Stimulated activated naive B cell treated with anti-CD40 and anti-IgM and Interleukin-4, amounts not matched to agents 10 μg/mL and 1 μg/mL and 100 μg/mL, for 72 hours (primary cell): ENCODE results near the gene TRAPPC12.

ENCODE experiments used
- ATAC-seq, 2 donors: fragments of 150-1000 bp; cut with Tn5 transposase; replicated peaks; 2 replicates each; pipeline ENCODE4 v1.10.0; 2021; ENCODE audit warnings: moderate library complexity in 1 of 2
- DNase-seq: peaks from one replicate; pipeline ENCODE4 v3.0.0; 2021
- H3K27ac Mint-ChIP-seq: one replicate; pipeline ENCODE4 v1.8.0; 2022; ENCODE audit warnings: mild to moderate bottlenecking, mixed read lengths
- H3K27me3 Mint-ChIP-seq, 2 donors: one replicate each; pipeline ENCODE4 v1.8.0; 2022; ENCODE audit warnings: mixed read lengths in 2 of 2
- H3K36me3 Mint-ChIP-seq, 2 donors: one replicate each; pipeline ENCODE4 v1.8.0; 2022; ENCODE audit warnings: mixed read lengths in 2 of 2, mild to moderate bottlenecking in 1 of 2
- H3K4me1 Mint-ChIP-seq, 2 donors: one replicate each; pipeline ENCODE4 v1.8.0; 2022; ENCODE audit warnings: mixed read lengths in 2 of 2, mild to moderate bottlenecking in 1 of 2
- H3K4me3 Mint-ChIP-seq, 2 donors: one replicate each; pipeline ENCODE4 v1.8.0; 2022; ENCODE audit warnings: mild to moderate bottlenecking in 2 of 2, mixed read lengths in 2 of 2, moderate library complexity in 1 of 2
- H3K9me3 Mint-ChIP-seq, 2 donors: one replicate each; pipeline ENCODE4 v1.8.0; 2022; ENCODE audit warnings: mixed read lengths in 2 of 2, mild to moderate bottlenecking in 1 of 2

The TRAPPC12 gene

GRCh38 chr2:3379647-3380534, at the start of gene TRAPPC12:
Gene TRAPPC12 (plus strand): TSS chr2:3379694. CDS start chr2:3387624, 7,930 bp downstream.
- Mint-ChIP-seq H3K27me3 (no peaks in the 10 kb centered on the region), H3K9me3 (no peaks in the 10 kb centered on the region), H3K4me1 (peaks cover 18 to 43% of the 10 kb centered on the region in 2 donors), H3K27ac (peak within 1 kb of the TSS; percentile 99), H3K36me3 (peaks cover 9 to 21% of the 10 kb centered on the region in 2 donors), H3K4me3 (peak within 1 kb of the TSS; percentile 97 to 99)
- DNase-seq (peak; percentile 93), ATAC-seq (peak; percentile 81 to 85)

GRCh38 chr2:3332133-3332532, 47.4 kb upstream of the TRAPPC12 start:
- peaks cover 5 to 6% of the 10 kb centered on the region in 2 donors for H3K9me3 Mint-ChIP-seq
- DNase-seq (no peak), ATAC-seq (no peak)
- no peaks in the 10 kb centered on the region for H3K27me3 Mint-ChIP-seq
- no peak overlapping the region for H3K27ac Mint-ChIP-seq
- H3K4me3 Mint-ChIP-seq: no peak overlapping the region
- H3K4me1 Mint-ChIP-seq: peaks cover 15 to 17% of the 10 kb centered on the region in 2 donors
- H3K36me3 Mint-ChIP-seq: peaks cover 68 to 69% of the 10 kb centered on the region in 2 donors

GRCh38 chr2:3334392-3335345, 44.8 kb upstream of the TRAPPC12 start:
- H3K36me3 Mint-ChIP-seq: peaks cover 65 to 71% of the 10 kb centered on the region in 2 donors
- H3K27ac Mint-ChIP-seq: no peak overlapping the region
- no peak for ATAC-seq
- H3K4me3 Mint-ChIP-seq: no peak overlapping the region
- DNase-seq: no peak
- H3K27me3 Mint-ChIP-seq: no peaks in the 10 kb centered on the region
- peaks cover 5 to 6% of the 10 kb centered on the region in 2 donors for H3K9me3 Mint-ChIP-seq
- H3K4me1 Mint-ChIP-seq: peaks cover 8 to 9% of the 10 kb centered on the region in 2 donors

GRCh38 chr2:3336844-3337243, 42.6 kb upstream of the TRAPPC12 start:
- H3K36me3 Mint-ChIP-seq: peaks cover 57 to 65% of the 10 kb centered on the region in 2 donors

GRCh38 chr2:3338340-3338739, 41.2 kb upstream of the TRAPPC12 start:
- ATAC-seq (no peak), DNase-seq (no peak)
- peak overlapping the region; percentile 37 for H3K27ac Mint-ChIP-seq
- peaks cover 0 to 9% of the 10 kb centered on the region in 2 donors for H3K4me1 Mint-ChIP-seq
- H3K36me3 Mint-ChIP-seq: peaks cover 48 to 57% of the 10 kb centered on the region in 2 donors
- H3K27me3 Mint-ChIP-seq: no peaks in the 10 kb centered on the region
- H3K4me3 Mint-ChIP-seq: no peak overlapping the region
- H3K9me3 Mint-ChIP-seq: peaks cover 3 to 5% of the 10 kb centered on the region in 2 donors

More at GRCh38 chr2:3336844-3337243, 42.6 kb upstream of the TRAPPC12 start:
- H3K4me1 Mint-ChIP-seq: peaks cover 6% of the 10 kb centered on the region in 2 donors
- peaks cover 3 to 5% of the 10 kb centered on the region in 2 donors for H3K9me3 Mint-ChIP-seq
- DNase-seq (no peak), ATAC-seq (no peak)
- no peak overlapping the region for H3K4me3 Mint-ChIP-seq
- no peak overlapping the region for H3K27ac Mint-ChIP-seq
- no peaks in the 10 kb centered on the region for H3K27me3 Mint-ChIP-seq

GRCh38 chr2:3340144-3340543, 39.4 kb upstream of the TRAPPC12 start:
- Mint-ChIP-seq H3K4me1 (peaks cover 0 to 7% of the 10 kb centered on the region in 2 donors), H3K9me3 (peaks cover 3 to 5% of the 10 kb centered on the region in 2 donors), H3K27ac (no peak overlapping the region), H3K4me3 (no peak overlapping the region), H3K36me3 (peaks cover 36 to 48% of the 10 kb centered on the region in 2 donors), H3K27me3 (no peaks in the 10 kb centered on the region)
- no peak for DNase-seq
- ATAC-seq: no peak

GRCh38 chr2:3341336-3341735, 38.2 kb upstream of the TRAPPC12 start:
- Mint-ChIP-seq H3K4me3 (no peak overlapping the region), H3K36me3 (peaks cover 29 to 46% of the 10 kb centered on the region in 2 donors), H3K27ac (no peak overlapping the region), H3K9me3 (no peaks in the 10 kb centered on the region), H3K4me1 (peaks cover 0 to 7% of the 10 kb centered on the region in 2 donors), H3K27me3 (no peaks in the 10 kb centered on the region)
- no peak for ATAC-seq
- DNase-seq: no peak

GRCh38 chr2:3342324-3342723, 37.2 kb upstream of the TRAPPC12 start:
- Mint-ChIP-seq H3K27ac (no peak overlapping the region), H3K9me3 (no peaks in the 10 kb centered on the region), H3K4me1 (peaks cover 0 to 7% of the 10 kb centered on the region in 2 donors), H3K36me3 (peaks cover 27 to 47% of the 10 kb centered on the region in 2 donors), H3K27me3 (no peaks in the 10 kb centered on the region), H3K4me3 (no peak overlapping the region)
- ATAC-seq (no peak), DNase-seq (no peak)

- ATAC-seq (no peak), DNase-seq (no peak)
- H3K4me3 Mint-ChIP-seq: no peak overlapping the region
- H3K27me3 Mint-ChIP-seq: no peaks in the 10 kb centered on the region
- peaks cover 34 to 49% of the 10 kb centered on the region in 2 donors for H3K36me3 Mint-ChIP-seq
- H3K4me1 Mint-ChIP-seq: peaks cover 0 to 9% of the 10 kb centered on the region in 2 donors
- H3K9me3 Mint-ChIP-seq: no peaks in the 10 kb centered on the region
- H3K27ac Mint-ChIP-seq: no peak overlapping the region
These were observed 36.5 kb upstream of the TRAPPC12 start for GRCh38 chr2:3343012-3343411.

GRCh38 chr2:3344897-3345296, 34.6 kb upstream of the TRAPPC12 start:
- no peak overlapping the region for H3K27ac Mint-ChIP-seq
- peaks cover 0 to 9% of the 10 kb centered on the region in 2 donors for H3K4me1 Mint-ChIP-seq
- H3K4me3 Mint-ChIP-seq: no peak overlapping the region
- DNase-seq: no peak
- H3K27me3 Mint-ChIP-seq: no peaks in the 10 kb centered on the region
- peaks cover 41 to 61% of the 10 kb centered on the region in 2 donors for H3K36me3 Mint-ChIP-seq
- no peaks in the 10 kb centered on the region for H3K9me3 Mint-ChIP-seq
- ATAC-seq: no peak

- DNase-seq: no peak
- peaks cover 0 to 9% of the 10 kb centered on the region in 2 donors for H3K4me1 Mint-ChIP-seq
- peaks cover 0 to 6% of the 10 kb centered on the region in 2 donors for H3K9me3 Mint-ChIP-seq
- peaks cover 48 to 66% of the 10 kb centered on the region in 2 donors for H3K36me3 Mint-ChIP-seq
- H3K27ac Mint-ChIP-seq: no peak overlapping the region
- no peaks in the 10 kb centered on the region for H3K27me3 Mint-ChIP-seq
- H3K4me3 Mint-ChIP-seq: no peak overlapping the region
- no peak for ATAC-seq
These were observed 33.9 kb upstream of the TRAPPC12 start for GRCh38 chr2:3345621-3346020.

GRCh38 chr2:3348767-3349166, 30.7 kb upstream of the TRAPPC12 start:
- peaks cover 0 to 2% of the 10 kb centered on the region in 2 donors for H3K4me1 Mint-ChIP-seq
- peaks cover 59 to 80% of the 10 kb centered on the region in 2 donors for H3K36me3 Mint-ChIP-seq
- no peak overlapping the region for H3K27ac Mint-ChIP-seq
- DNase-seq (no peak), ATAC-seq (no peak)
- no peaks in the 10 kb centered on the region for H3K27me3 Mint-ChIP-seq
- no peak overlapping the region for H3K4me3 Mint-ChIP-seq
- peaks cover 5 to 11% of the 10 kb centered on the region in 2 donors for H3K9me3 Mint-ChIP-seq

- H3K4me1 Mint-ChIP-seq: peaks cover 0 to 2% of the 10 kb centered on the region in 2 donors
- DNase-seq: no peak
- peaks cover 5 to 11% of the 10 kb centered on the region in 2 donors for H3K9me3 Mint-ChIP-seq
- H3K27me3 Mint-ChIP-seq: no peaks in the 10 kb centered on the region
- H3K36me3 Mint-ChIP-seq: peaks cover 62 to 81% of the 10 kb centered on the region in 2 donors
- H3K27ac Mint-ChIP-seq: no peak overlapping the region
- ATAC-seq: no peak
- no peak overlapping the region for H3K4me3 Mint-ChIP-seq
These were observed 30.2 kb upstream of the TRAPPC12 start for GRCh38 chr2:3349211-3349693.

- no peaks in the 10 kb centered on the region for H3K27me3 Mint-ChIP-seq
- H3K4me3 Mint-ChIP-seq: no peak overlapping the region
- H3K36me3 Mint-ChIP-seq: peaks cover 43 to 56% of the 10 kb centered on the region in 2 donors
- ATAC-seq: no peak
- H3K27ac Mint-ChIP-seq: no peak overlapping the region
- H3K9me3 Mint-ChIP-seq: peaks cover 5 to 11% of the 10 kb centered on the region in 2 donors
- peaks cover 11 to 17% of the 10 kb centered on the region in 2 donors for H3K4me1 Mint-ChIP-seq
- no peak for DNase-seq
These were observed 24.5 kb upstream of the TRAPPC12 start for GRCh38 chr2:3354986-3355385.
